SH-SY5Y (cell line): ENCODE results near the gene TLCD1.

ENCODE experiments used
- GATA2 ChIP-seq: IDR thresholded peaks from 2 replicates; pipeline ENCODE4 v1.6.1; 2011; ENCODE audit warnings: mild to moderate bottlenecking, low read depth, low read length
- GATA3 ChIP-seq: IDR thresholded peaks from 2 replicates; pipeline ENCODE4 v1.6.1; 2011; ENCODE audit warnings: low read depth, mild to moderate bottlenecking, low read length, moderate library complexity

DNA sequence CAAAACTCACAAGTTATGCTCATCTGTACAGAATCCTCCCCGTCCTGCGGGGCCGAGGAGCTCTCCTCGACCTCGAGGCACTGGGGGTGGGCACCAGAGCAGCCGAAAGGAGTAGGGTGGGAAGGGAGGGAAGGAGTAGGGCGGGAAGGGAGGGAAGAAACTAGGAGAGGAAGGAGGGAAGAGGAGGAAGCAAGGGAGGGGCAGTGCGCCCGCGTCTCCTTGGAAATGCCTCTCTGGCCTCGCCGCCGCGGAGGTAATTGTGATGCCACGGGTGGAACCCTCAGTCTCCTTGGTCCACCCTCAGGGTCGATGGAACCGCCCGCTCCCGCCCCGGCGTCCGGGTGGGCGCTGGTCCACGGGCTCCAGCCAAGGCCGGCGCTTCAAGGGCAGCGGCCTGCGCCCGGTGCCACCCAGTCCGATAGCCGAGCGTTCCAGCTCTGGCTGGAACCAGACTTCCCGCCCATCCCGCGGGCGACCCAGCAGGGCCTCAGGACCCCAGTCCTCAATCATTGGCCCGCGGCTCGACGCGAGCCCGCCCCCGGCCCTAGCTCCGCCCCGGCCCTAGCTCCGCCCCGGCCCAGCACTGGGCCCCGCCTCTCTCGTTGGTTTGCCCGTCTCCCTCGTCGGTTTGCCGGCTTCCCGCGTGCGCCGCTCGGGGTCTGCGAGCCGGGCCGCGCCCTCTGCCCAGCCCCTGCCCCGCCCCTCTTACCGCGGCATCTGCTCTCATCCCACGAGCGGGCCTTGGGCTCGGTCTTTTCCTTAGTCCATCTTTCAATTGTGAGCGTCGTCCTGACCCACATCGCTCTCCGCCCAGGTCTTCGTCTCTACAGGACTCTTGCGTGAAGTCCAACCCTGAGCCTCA lies 14.9 kb downstream of the TLCD1 start:
- TF ChIP-seq GATA2, result no peak
- TF ChIP-seq GATA3, result no peak
